Cardiac muscle cell (in vitro differentiated cells and primary cell): ENCODE data around the gene ZNF831. TPM values are rescaled to one million over a fixed set of nuclear protein-coding genes. Genes with fewer than 3 reads are reported as not detected.

Experiments
- DNase-seq, 2 donors: peaks; one replicate each; pipeline versions ENCODE4 v3.0.0 to v3.0.0-alpha.2; 2010 to 2017; ENCODE audit warnings: low read depth in 1 of 2, low spot score in 1 of 2
- H3K27ac ChIP-seq: fragments of 200-600 bp; sonication (generic); 2 replicates; pipeline ENCODE4 v1.5.1; 2016
- H3K27me3 ChIP-seq: fragments of 200-600 bp; sonication (generic); 2 replicates; pipeline ENCODE4 v1.6.0; 2016; ENCODE audit warnings: control low read depth
- H3K36me3 ChIP-seq: fragments of 200-600 bp; sonication (generic); 2 replicates; pipeline ENCODE4 v1.5.1; 2016; ENCODE audit warnings: control low read depth
- H3K4me1 ChIP-seq: fragments of 200-600 bp; sonication (generic); 2 replicates; pipeline ENCODE4 v1.8.1; 2017; ENCODE audit warnings: low read depth, mild to moderate bottlenecking, mixed run types
- H3K4me3 ChIP-seq: fragments of 200-600 bp; sonication (generic); 2 replicates; pipeline ENCODE4 v1.5.1; 2016; ENCODE audit warnings: mild to moderate bottlenecking
- H3K9me3 ChIP-seq: fragments of 200-600 bp; sonication (generic); 2 replicates; pipeline ENCODE4 v1.5.1; 2017; ENCODE audit warnings: low read depth, mild to moderate bottlenecking, control low read depth
- CTCF ChIP-seq: IDR thresholded peaks from 2 replicates; pipeline ENCODE4 v1.5.1; 2012; ENCODE audit warnings: low read depth, mild to moderate bottlenecking, low read length
- polyA plus RNA-seq: library from polyadenylated mRNA; unstranded; fragments of >200 nt; fragmentation: Nextera tagmentation; extraction: Ambion mirVana; gene quantifications from 2 replicates; pipeline ENCODE4 v1.2.1, GENCODE V29; 2016
- total RNA-seq: library from RNA; depleted of rRNA; stranded (reverse); fragments of >200 nt; gene quantifications from 2 replicates; pipeline ENCODE4 v1.2.3, GENCODE V29; 2016

The ZNF831 gene
- total RNA-seq (not detected in 2 replicates), polyA plus RNA-seq (not detected in 2 replicates)

GRCh38 chr20:59163631-59164530 is at the start of gene ZNF831:
TSS of gene ZNF831 (plus strand) at chr20:59163821. CDS start at chr20:59191020, 27,199 bp downstream.
- no peak for DNase-seq
- Histone ChIP-seq H3K36me3 (no peaks in the 10 kb centered on the region), H3K9me3 (no peaks in the 10 kb centered on the region), H3K4me3 (no peak within 1 kb of the TSS), H3K4me1 (no peaks in the 10 kb centered on the region), H3K27me3 (no peaks in the 10 kb centered on the region), H3K27ac (no peak within 1 kb of the TSS)
- TF ChIP-seq CTCF: no peak

DNA sequence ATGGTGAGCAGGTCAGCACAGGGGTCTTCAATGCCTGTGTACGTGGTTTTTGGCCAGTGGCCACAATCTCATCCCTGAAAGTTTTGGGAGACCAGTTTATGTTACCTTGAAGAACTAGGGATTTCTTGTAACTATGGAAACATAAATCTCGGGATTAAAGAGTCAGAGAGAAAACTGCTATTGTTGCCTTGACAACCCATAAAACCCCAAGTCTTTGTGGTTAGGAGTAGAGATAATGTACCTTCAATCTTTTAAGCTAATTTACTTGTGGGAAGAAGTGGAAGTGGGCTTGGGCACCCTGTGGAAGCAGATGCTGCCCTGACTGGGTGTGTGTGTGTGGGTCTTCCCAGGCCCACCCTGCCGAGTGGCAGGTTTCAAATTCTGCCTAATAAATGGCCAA is 46.1 kb upstream of the ZNF831 start:
- Histone ChIP-seq H3K36me3 (no peaks in the 10 kb centered on the region), H3K27me3 (no peaks in the 10 kb centered on the region), H3K4me3 (no peak overlapping the region), H3K27ac (no peak overlapping the region), H3K4me1 (no peaks in the 10 kb centered on the region), H3K9me3 (no peaks in the 10 kb centered on the region)
- DNase-seq: no peak
- TF ChIP-seq CTCF: no peak

DNA sequence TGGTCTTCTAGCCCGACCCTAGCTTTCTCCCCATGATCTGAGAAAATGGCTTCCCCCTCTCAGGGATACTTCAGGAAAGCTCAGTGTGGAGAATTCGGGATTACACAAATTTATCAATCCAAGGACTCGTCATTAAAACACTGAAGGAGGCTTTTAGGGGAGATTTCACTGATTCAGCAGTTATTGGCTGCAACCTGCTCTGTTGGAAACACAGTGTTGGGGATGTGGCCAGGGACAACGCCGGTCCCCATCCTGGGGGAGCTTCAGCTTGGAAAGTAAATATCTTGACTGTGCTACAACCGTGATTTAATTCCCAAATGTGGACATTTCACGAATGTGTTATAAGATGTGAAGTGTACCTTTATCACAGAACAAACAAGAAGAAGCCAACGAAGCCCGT is 44.8 kb upstream of the ZNF831 start:
- H3K27me3 ChIP-seq: no peaks in the 10 kb centered on the region
- DNase-seq: no peak
- no peak for TF ChIP-seq CTCF
- H3K4me1 ChIP-seq: no peaks in the 10 kb centered on the region
- no peaks in the 10 kb centered on the region for H3K9me3 ChIP-seq
- H3K36me3 ChIP-seq: no peaks in the 10 kb centered on the region
- H3K27ac ChIP-seq: no peak overlapping the region
- H3K4me3 ChIP-seq: no peak overlapping the region

DNA sequence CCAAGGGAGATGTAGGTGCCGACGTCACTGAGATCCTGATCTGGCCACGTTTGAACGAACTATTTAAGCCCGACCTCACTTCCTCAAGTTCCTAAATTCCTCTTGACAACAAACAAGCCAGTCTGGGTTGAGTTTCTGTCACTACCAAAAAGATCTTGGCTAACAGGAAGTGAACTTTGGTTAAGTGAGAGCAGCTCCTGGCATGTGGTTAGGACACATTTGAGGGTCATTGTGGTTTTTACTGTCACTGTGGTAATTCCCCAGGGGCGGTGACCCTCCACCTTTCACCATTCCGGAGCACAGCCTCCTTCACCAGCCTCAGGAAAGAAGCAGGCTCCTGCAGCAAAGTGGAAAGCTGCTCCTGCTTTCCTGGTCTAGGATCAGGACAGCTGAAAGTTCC is 43.1 kb upstream of the ZNF831 start:
- no peak overlapping the region for H3K27ac ChIP-seq
- no peaks in the 10 kb centered on the region for H3K4me1 ChIP-seq
- DNase-seq: no peak
- H3K27me3 ChIP-seq: no peaks in the 10 kb centered on the region
- H3K36me3 ChIP-seq: no peaks in the 10 kb centered on the region
- TF ChIP-seq CTCF: no peak
- no peaks in the 10 kb centered on the region for H3K9me3 ChIP-seq
- H3K4me3 ChIP-seq: no peak overlapping the region

GRCh38 chr20:59120919-59121318 is 42.7 kb upstream of the ZNF831 start:
- Histone ChIP-seq H3K4me1 (no peaks in the 10 kb centered on the region), H3K27me3 (no peaks in the 10 kb centered on the region), H3K36me3 (no peaks in the 10 kb centered on the region), H3K27ac (no peak overlapping the region), H3K9me3 (no peaks in the 10 kb centered on the region), H3K4me3 (no peak overlapping the region)
- TF ChIP-seq CTCF: no peak
- no peak for DNase-seq
